ENCODE data around the gene CDH16. TPM values are rescaled to one million over a fixed set of nuclear protein-coding genes. Genes with fewer than 3 reads are reported as not detected.

CDH16 gene
- total RNA-seq, 5 donors from 2014 or later (not counting 1 experiment from before 2014, with no cell fraction given): not detected

GRCh38 chr16:66878067-66878466 is 40.6 kb downstream of the CDH16 start:
- Histone ChIP-seq H3K36me3 (ENCODE audit: control insufficient read depth in 2 of 2, extremely low read depth in 1 of 2, insufficient read depth in 1 of 2, low read length in 1 of 2) (no peaks in the 10 kb centered on the region), H3K9me3 (no peaks in the 10 kb centered on the region), H3K27ac (ENCODE audit: low read length) (no peak overlapping the region), H3K4me3 (ENCODE audit: control insufficient read depth in 1 of 2, extremely low read depth in 1 of 2, low read length in 1 of 2) (no peak overlapping the region), H3K27me3 (replicated peaks in 1 of 2; ENCODE audit: control insufficient read depth in 2 of 2, extremely low read depth in 1 of 2, insufficient read depth in 2 of 2, low read length in 1 of 2) (no peaks in the 10 kb centered on the region), H3K4me1 (ENCODE audit: control insufficient read depth in 1 of 2, extremely low read depth in 1 of 2, insufficient read depth in 2 of 2, low read length in 2 of 2) (peaks cover 3 to 38% of the 10 kb centered on the region in 2 experiments)
- WGBS (ENCODE audit: insufficient coverage): 40% methylated on average over 3 of the region's 5 CpGs
- Mint-ChIP-seq H3K9me3 (no peaks in the 10 kb centered on the region), H3K36me3 (no peaks in the 10 kb centered on the region), H3K4me3 (peak overlapping the region in 2 of 3 donors; percentile 29 to 99), H3K27me3 (no peaks in the 10 kb centered on the region), H3K4me1 (peaks cover 39 to 56% (median 41%) of the 10 kb centered on the region in 3 donors), H3K27ac (peak overlapping the region; percentile 22 to 50)
- POLR2A ChIA-PET: no interaction called here
- CTCF ChIA-PET: interaction anchor here in 1 of 2 donors (0.6 kb wide), 1 partner anchor 345 kb away, joined by 6 read pairs; no protein-coding TSS in a partner anchor
- ATAC-seq (replicated peaks in 1 of 4): no peak
- peak in 1 of 35 experiments; percentile 11 for DNase-seq

GRCh38 chr16:66874079-66874775 is 44.5 kb downstream of the CDH16 start:
- peaks cover 25 to 39% (median 26%) of the 10 kb centered on the region in 3 donors for H3K4me1 Mint-ChIP-seq
- peak in 1 of 35 experiments; percentile 20 for DNase-seq
- no peak for ATAC-seq (replicated peaks in 1 of 4)
- Histone ChIP-seq H3K9me3 (no peaks in the 10 kb centered on the region), H3K4me1 (ENCODE audit: control insufficient read depth in 1 of 2, extremely low read depth in 1 of 2, insufficient read depth in 2 of 2, low read length in 2 of 2) (peaks cover 0 to 29% of the 10 kb centered on the region in 2 experiments), H3K36me3 (ENCODE audit: control insufficient read depth in 2 of 2, extremely low read depth in 1 of 2, insufficient read depth in 1 of 2, low read length in 1 of 2) (no peaks in the 10 kb centered on the region), H3K27me3 (replicated peaks in 1 of 2; ENCODE audit: control insufficient read depth in 2 of 2, extremely low read depth in 1 of 2, insufficient read depth in 2 of 2, low read length in 1 of 2) (no peaks in the 10 kb centered on the region), H3K4me3 (ENCODE audit: control insufficient read depth in 1 of 2, extremely low read depth in 1 of 2, low read length in 1 of 2) (no peak overlapping the region), H3K27ac (ENCODE audit: low read length) (peak overlapping the region; percentile 40)
- no peaks in the 10 kb centered on the region for H3K36me3 Mint-ChIP-seq
- no CpG with 5 or more reads among the region's 1 CpG for WGBS (ENCODE audit: insufficient coverage)
- peak overlapping the region in 2 of 3 donors; percentile 24 to 53 for H3K4me3 Mint-ChIP-seq
- POLR2A ChIA-PET: interaction anchor here (0.6 kb wide), 3 partner anchors 15 to 1545 kb away, joined by 4 to 5 read pairs (median 4); no protein-coding TSS in a partner anchor
- no peaks in the 10 kb centered on the region for H3K9me3 Mint-ChIP-seq
- CTCF ChIA-PET: interaction anchor here in 1 of 2 donors (0.6 to 1.7 kb wide), 2 partner anchors 36 to 44 kb away, joined by 5 to 8 read pairs; partner anchors contain the start of gene NAE1
- peak overlapping the region; percentile 80 to 83 for H3K27ac Mint-ChIP-seq
- H3K27me3 Mint-ChIP-seq: no peaks in the 10 kb centered on the region

- CTCF ChIA-PET: interaction anchor here in 1 of 2 donors (1.2 to 1.7 kb wide), 3 partner anchors 8 to 311 kb away, joined by 4 to 16 read pairs (median 8); partner anchors contain the start of gene NAE1
- Mint-ChIP-seq H3K36me3 (no peaks in the 10 kb centered on the region), H3K27me3 (no peaks in the 10 kb centered on the region), H3K4me3 (peak overlapping the region in 1 of 3 donors; percentile 83), H3K27ac (no peak overlapping the region), H3K9me3 (no peaks in the 10 kb centered on the region), H3K4me1 (peaks cover 25 to 37% (median 26%) of the 10 kb centered on the region in 3 donors)
- H3K9me3 ChIP-seq: no peaks in the 10 kb centered on the region
- no peaks in the 10 kb centered on the region for H3K27me3 ChIP-seq (replicated peaks in 1 of 2; ENCODE audit: control insufficient read depth in 2 of 2, extremely low read depth in 1 of 2, insufficient read depth in 2 of 2, low read length in 1 of 2)
- H3K36me3 ChIP-seq (ENCODE audit: control insufficient read depth in 2 of 2, extremely low read depth in 1 of 2, insufficient read depth in 1 of 2, low read length in 1 of 2): no peaks in the 10 kb centered on the region
- POLR2A ChIA-PET: no interaction called here
- peak overlapping the region; percentile 42 for H3K27ac ChIP-seq (ENCODE audit: low read length)
- no peak for ATAC-seq (replicated peaks in 1 of 4)
- H3K4me3 ChIP-seq (ENCODE audit: control insufficient read depth in 1 of 2, extremely low read depth in 1 of 2, low read length in 1 of 2): no peak overlapping the region
- no peak for DNase-seq
- peaks cover 0 to 29% of the 10 kb centered on the region in 2 experiments for H3K4me1 ChIP-seq (ENCODE audit: control insufficient read depth in 1 of 2, extremely low read depth in 1 of 2, insufficient read depth in 2 of 2, low read length in 2 of 2)
These were observed 45.0 kb downstream of the CDH16 start for GRCh38 chr16:66873685-66874055.

GRCh38 chr16:66872943-66873684 is 45.6 kb downstream of the CDH16 start:
- CTCF ChIA-PET: interaction anchor here in 1 of 2 donors (0.8 to 1.7 kb wide), 5 partner anchors 9 to 310 kb away, joined by 3 to 16 read pairs (median 4); partner anchors contain the start of gene NAE1
- POLR2A ChIA-PET: no interaction called here

GRCh38 chr16:66872559-66872942 is 46.1 kb downstream of the CDH16 start:
- Histone ChIP-seq H3K9me3 (no peaks in the 10 kb centered on the region), H3K4me1 (ENCODE audit: control insufficient read depth in 1 of 2, extremely low read depth in 1 of 2, insufficient read depth in 2 of 2, low read length in 2 of 2) (peaks cover 0 to 34% of the 10 kb centered on the region in 2 experiments), H3K27ac (ENCODE audit: low read length) (peak overlapping the region; percentile 42), H3K36me3 (ENCODE audit: control insufficient read depth in 2 of 2, extremely low read depth in 1 of 2, insufficient read depth in 1 of 2, low read length in 1 of 2) (no peaks in the 10 kb centered on the region), H3K4me3 (ENCODE audit: control insufficient read depth in 1 of 2, extremely low read depth in 1 of 2, low read length in 1 of 2) (peak overlapping the region; percentile 44 to 61), H3K27me3 (replicated peaks in 1 of 2; ENCODE audit: control insufficient read depth in 2 of 2, extremely low read depth in 1 of 2, insufficient read depth in 2 of 2, low read length in 1 of 2) (no peaks in the 10 kb centered on the region)
- ChIA-PET CTCF (interaction anchor here in 1 of 2 donors (0.7 to 1.7 kb wide), 6 partner anchors 9 to 1569 kb away, joined by 3 to 16 read pairs (median 4); partner anchors contain the start of gene NAE1), POLR2A (no interaction called here)
- Mint-ChIP-seq H3K27me3 (no peaks in the 10 kb centered on the region), H3K9me3 (no peaks in the 10 kb centered on the region), H3K27ac (peak overlapping the region; percentile 74 to 86), H3K4me3 (peak overlapping the region; percentile 60 to 83 (median 73)), H3K4me1 (peaks cover 21 to 32% (median 23%) of the 10 kb centered on the region in 3 donors), H3K36me3 (no peaks in the 10 kb centered on the region)
- DNase-seq: no peak
- no peak for ATAC-seq (replicated peaks in 1 of 4)
- no CpG with 5 or more reads among the region's 4 CpGs for WGBS (ENCODE audit: insufficient coverage)

More at GRCh38 chr16:66872943-66873684, 45.6 kb downstream of the CDH16 start:
- 3% methylated on average over 37 of the region's 39 CpGs for WGBS (ENCODE audit: insufficient coverage)
- Mint-ChIP-seq H3K4me1 (peaks cover 20 to 32% (median 21%) of the 10 kb centered on the region in 3 donors), H3K27me3 (no peaks in the 10 kb centered on the region), H3K4me3 (peak overlapping the region; percentile 60 to 83 (median 73)), H3K27ac (peak overlapping the region; percentile 74 to 86), H3K36me3 (no peaks in the 10 kb centered on the region), H3K9me3 (no peaks in the 10 kb centered on the region)
- DNase-seq: peak; percentile 66 to 94 (median 77)
- H3K4me1 ChIP-seq (ENCODE audit: control insufficient read depth in 1 of 2, extremely low read depth in 1 of 2, insufficient read depth in 2 of 2, low read length in 2 of 2): peaks cover 0 to 29% of the 10 kb centered on the region in 2 experiments
- peak overlapping the region; percentile 42 for H3K27ac ChIP-seq (ENCODE audit: low read length)
- H3K27me3 ChIP-seq (replicated peaks in 1 of 2; ENCODE audit: control insufficient read depth in 2 of 2, extremely low read depth in 1 of 2, insufficient read depth in 2 of 2, low read length in 1 of 2): no peaks in the 10 kb centered on the region
- H3K4me3 ChIP-seq (ENCODE audit: control insufficient read depth in 1 of 2, extremely low read depth in 1 of 2, low read length in 1 of 2): peak overlapping the region; percentile 44 to 61
- no peaks in the 10 kb centered on the region for H3K9me3 ChIP-seq
- no peaks in the 10 kb centered on the region for H3K36me3 ChIP-seq (ENCODE audit: control insufficient read depth in 2 of 2, extremely low read depth in 1 of 2, insufficient read depth in 1 of 2, low read length in 1 of 2)
- ATAC-seq (replicated peaks in 1 of 4): peak; percentile 89 to 92 (median 91)

- H3K4me1 ChIP-seq (ENCODE audit: control insufficient read depth in 1 of 2, extremely low read depth in 1 of 2, insufficient read depth in 2 of 2, low read length in 2 of 2): peaks cover 0 to 34% of the 10 kb centered on the region in 2 experiments
- H3K36me3 ChIP-seq (ENCODE audit: control insufficient read depth in 2 of 2, extremely low read depth in 1 of 2, insufficient read depth in 1 of 2, low read length in 1 of 2): no peaks in the 10 kb centered on the region
- Mint-ChIP-seq H3K4me3 (peak overlapping the region in 1 of 3 donors; percentile 83), H3K27me3 (no peaks in the 10 kb centered on the region), H3K4me1 (peaks cover 21 to 32% (median 24%) of the 10 kb centered on the region in 3 donors), H3K36me3 (no peaks in the 10 kb centered on the region), H3K27ac (peak overlapping the region in 1 of 2 donors; percentile 61), H3K9me3 (no peaks in the 10 kb centered on the region)
- H3K27ac ChIP-seq (ENCODE audit: low read length): no peak overlapping the region
- ATAC-seq (replicated peaks in 1 of 4) (no peak), DNase-seq (no peak)
- ChIA-PET CTCF (interaction anchor here in 1 of 2 donors (0.7 to 1.7 kb wide), 4 partner anchors 10 to 1569 kb away, joined by 3 to 16 read pairs (median 6); partner anchors contain the start of gene NAE1), POLR2A (no interaction called here)
- WGBS (ENCODE audit: insufficient coverage): no CpG with 5 or more reads among the region's 3 CpGs
- no peaks in the 10 kb centered on the region for H3K9me3 ChIP-seq
- H3K27me3 ChIP-seq (replicated peaks in 1 of 2; ENCODE audit: control insufficient read depth in 2 of 2, extremely low read depth in 1 of 2, insufficient read depth in 2 of 2, low read length in 1 of 2): no peaks in the 10 kb centered on the region
- no peak overlapping the region for H3K4me3 ChIP-seq (ENCODE audit: control insufficient read depth in 1 of 2, extremely low read depth in 1 of 2, low read length in 1 of 2)
These were observed 46.8 kb downstream of the CDH16 start for GRCh38 chr16:66871840-66872239.

All from T-cell (primary cell).